WI38 (cell line): ENCODE results near the gene CACTIN.

ENCODE experiments used
- H3K4me3 ChIP-seq: 2 replicates; pipeline ENCODE4 v1.5.1; 2011; ENCODE audit warnings: low read depth, mild to moderate bottlenecking, control low read depth, low read length
- TF ChIP-seq, protein P1 (sequence below): IDR thresholded peaks from 2 replicates; pipeline ENCODE4 v1.5.1; 2012; ENCODE audit warnings: low read depth, mild to moderate bottlenecking, control low read depth, low read length

Gene CACTIN

DNA sequence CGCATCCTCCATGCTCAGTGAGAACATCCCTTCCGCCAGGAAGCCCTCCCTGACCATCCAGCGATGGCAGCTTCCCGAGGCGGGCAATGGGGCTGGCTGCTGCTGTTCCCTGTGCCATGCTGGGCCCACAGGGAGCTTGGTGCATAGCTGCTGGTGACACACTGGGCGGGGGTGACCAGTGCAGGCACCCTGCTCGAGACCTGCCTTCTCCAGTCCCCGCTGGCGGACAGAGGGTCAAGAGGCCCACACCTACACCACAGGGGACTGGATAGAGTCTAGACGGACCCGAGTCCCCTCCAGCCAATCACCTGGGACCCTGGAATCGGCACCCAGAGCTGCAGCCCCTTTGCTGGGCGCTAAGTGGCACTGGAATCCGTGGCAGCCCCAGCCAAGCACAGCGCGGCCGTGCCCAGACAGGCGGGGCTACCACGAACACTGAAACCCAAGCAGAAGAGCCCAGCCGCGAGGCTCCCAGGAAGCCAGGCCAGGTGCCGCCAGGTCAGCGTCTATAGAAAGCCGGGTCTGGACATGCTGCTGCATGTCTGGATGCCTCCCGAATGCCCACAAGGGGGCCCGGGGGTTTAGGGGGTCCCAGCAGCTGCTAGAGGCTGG, 11.0 kb downstream of the CACTIN start:
- no peak overlapping the region for H3K4me3 ChIP-seq
- TF ChIP-seq, protein P1, sequence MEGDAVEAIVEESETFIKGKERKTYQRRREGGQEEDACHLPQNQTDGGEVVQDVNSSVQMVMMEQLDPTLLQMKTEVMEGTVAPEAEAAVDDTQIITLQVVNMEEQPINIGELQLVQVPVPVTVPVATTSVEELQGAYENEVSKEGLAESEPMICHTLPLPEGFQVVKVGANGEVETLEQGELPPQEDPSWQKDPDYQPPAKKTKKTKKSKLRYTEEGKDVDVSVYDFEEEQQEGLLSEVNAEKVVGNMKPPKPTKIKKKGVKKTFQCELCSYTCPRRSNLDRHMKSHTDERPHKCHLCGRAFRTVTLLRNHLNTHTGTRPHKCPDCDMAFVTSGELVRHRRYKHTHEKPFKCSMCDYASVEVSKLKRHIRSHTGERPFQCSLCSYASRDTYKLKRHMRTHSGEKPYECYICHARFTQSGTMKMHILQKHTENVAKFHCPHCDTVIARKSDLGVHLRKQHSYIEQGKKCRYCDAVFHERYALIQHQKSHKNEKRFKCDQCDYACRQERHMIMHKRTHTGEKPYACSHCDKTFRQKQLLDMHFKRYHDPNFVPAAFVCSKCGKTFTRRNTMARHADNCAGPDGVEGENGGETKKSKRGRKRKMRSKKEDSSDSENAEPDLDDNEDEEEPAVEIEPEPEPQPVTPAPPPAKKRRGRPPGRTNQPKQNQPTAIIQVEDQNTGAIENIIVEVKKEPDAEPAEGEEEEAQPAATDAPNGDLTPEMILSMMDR, result no peak

DNA sequence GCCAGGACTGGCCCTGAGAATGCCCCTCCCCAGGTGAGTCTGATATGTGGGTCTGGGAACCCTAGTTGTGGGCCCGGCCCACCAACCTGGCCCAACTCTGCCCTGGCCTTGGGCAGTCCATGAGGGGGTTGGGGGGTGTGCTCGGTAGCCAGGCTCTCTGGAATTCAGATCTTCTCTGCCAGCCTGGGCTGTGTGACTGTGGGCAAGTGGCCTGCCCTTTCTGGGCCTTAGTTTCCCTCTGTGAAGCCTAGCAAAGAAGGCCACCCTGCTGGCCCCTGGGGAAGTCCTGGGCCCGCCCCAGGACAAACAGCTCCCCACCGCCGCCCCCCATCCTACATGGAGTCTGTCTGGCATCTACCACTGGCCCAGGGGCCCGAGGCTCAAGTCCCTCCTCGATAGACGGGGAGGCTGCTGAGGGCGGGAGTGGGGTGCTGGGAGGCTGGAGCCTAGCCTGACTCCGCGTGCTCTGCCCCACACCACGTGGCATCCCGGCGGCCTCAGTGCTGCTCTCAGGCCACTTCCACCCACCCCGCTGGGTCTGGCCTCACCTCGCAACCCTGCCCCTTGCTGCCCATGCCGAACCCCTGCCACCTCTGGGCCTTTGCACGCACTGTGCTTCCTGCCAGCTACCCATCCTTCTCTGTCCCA, 11.6 kb downstream of the CACTIN start:
- TF ChIP-seq, protein P1, result no peak
- no peak overlapping the region for H3K4me3 ChIP-seq

DNA sequence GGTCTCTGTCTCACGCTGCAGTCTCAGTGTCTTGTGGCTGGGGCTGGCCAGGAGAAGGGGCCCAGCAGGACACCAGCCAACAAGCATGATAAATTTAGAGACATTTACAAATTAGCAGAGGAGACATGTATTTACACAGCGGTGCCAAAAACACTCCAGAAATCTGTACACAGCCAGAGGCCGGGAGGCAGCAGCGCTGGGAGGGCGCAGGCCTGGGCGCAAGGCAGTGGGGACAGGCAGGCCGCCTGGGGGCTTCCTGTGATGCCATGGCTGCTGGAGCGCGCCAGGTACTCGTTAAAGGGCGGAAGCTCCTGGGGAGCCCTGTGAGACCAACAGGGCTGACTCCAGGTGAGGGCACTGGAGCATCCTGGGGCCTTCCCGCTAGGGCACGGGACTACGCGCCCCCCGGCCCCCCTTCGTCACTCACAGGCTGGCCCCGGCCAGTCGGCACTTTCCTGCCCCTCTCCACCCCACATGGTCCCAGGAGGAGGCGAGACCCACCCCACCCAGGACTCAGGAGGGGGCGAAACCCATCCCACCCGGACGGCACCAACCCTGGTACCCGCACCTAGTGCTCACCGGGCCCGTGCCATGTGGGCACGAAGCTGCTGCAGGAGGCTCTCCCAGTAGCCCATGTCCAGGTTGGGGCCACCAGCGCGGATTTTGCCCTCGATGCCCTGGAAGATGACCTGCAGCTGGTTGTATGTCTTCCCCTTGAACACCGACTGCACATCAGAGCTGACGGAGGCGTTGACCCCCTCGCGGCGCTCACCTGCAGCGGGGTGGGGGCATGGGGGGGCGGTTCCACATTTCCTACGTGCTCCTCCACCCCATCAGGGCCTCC, 12.6 kb downstream of the CACTIN start:
- H3K4me3 ChIP-seq, result no peak overlapping the region
- TF ChIP-seq, protein P1, result no peak

DNA sequence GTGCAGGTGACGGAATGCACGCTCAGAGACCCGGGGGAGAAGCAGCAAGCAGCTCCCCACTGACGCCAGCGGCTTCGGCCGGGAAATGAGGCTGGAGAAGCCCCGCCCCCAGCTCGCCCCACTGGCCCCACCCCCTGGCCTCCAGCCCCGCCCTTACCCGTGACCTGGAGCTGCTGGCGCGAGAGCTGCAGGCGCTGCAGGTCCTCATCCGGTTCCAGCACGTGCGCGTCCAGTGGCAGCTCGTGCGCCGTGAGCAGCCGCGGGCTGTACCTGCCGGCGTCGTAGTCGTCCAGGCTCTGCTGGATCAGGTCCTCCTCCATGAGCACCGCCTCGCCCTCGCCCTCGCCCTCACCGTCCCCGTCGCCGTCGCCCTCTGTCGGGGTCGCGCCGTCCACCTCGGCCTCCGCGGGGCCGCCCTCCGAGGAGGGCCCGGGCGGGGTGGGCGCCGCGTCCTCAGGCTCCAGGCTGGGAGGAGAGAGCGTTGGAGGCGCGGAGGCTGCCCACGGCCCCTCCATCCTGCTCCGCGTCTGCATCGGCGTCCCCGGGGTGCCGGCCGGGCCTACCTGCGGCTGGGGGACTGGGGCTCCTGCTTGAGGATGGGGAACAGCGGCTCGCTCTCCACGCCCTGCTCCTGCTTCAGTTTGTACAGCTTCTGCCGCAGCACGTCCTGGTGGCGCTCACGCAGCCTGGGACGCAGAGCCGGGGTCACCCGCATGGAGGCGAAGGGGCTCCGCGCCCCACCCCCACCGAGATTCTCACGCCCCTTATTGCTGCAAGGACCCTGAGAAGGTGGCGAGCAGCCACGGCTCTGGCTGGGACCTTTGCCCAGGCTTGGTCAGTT, 13.5 kb downstream of the CACTIN start:
- H3K4me3 ChIP-seq, result no peak overlapping the region
- TF ChIP-seq, protein P1, result no peak

DNA sequence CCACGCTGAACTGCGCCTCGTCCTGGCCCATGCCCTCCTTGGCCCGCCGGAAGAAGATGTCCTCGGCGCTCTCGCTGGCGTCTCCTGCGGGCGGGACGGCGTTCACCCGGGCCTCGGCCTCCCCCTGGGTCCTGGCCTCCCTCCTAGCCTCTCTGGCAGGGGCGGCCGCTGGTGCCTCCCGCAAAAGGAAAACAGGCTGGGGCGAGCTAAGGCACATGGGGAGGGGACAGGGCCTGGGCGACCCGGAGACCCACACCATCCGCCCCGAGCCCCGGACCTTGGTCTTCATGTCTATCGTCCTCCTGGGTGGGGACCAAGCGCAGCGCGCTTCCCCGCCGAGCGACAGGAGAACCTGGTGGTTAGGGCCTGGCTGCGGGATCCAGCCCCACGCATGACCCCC, 14.3 kb downstream of the CACTIN start:
- TF ChIP-seq, protein P1, result no peak
- H3K4me3 ChIP-seq, result no peak overlapping the region

DNA sequence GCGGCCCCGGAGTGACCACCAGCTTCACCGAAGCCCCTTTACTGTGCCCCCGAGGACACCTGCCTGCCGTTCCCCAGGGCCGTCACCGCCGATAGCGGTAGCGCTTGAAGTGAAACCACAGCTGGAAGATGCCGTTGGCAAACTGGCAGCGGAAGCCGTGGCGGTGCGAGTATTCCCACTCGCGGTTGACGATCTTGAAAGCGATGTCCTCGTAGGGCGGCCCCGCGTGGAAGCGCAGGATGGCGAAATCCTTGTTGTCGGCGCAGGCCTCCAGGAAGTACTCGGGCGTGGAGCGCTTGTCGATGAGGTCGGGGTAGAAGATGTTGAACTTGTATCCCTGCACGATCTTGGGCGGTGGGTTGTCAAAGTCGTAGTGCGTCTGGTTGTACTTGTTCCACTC, 14.7 kb downstream of the CACTIN start:
- TF ChIP-seq, protein P1, result no peak

More for the DNA sequence above, 14.7 kb downstream of the CACTIN start:
- H3K4me3 ChIP-seq, result no peak overlapping the region
